HepG2 (cell line): ENCODE data around the gene TULP3. TPM values are rescaled to one million over a fixed set of nuclear protein-coding genes. Genes with fewer than 3 reads are reported as not detected.

Experiments used
- ATF4 ChIP-seq, 2 experiments: fragments of 450-650 bp in 1 of 2; sonication (generic) in 1 of 2; formaldehyde crosslinking; IDR thresholded peaks; 2 replicates each; pipeline versions ENCODE4 v1.5.0 to v1.8.0; 2020 to 2022; ENCODE audit warnings: mild to moderate bottlenecking in 1 of 2, missing genetic modification reagents in 1 of 2
- CSRNP1 ChIP-seq: sonication (generic); formaldehyde crosslinking; IDR thresholded peaks from 2 replicates; pipeline ENCODE4 v1.8.1; 2023; ENCODE audit warnings: mild to moderate bottlenecking, missing genetic modification reagents
- DR1 ChIP-seq: sonication (generic); formaldehyde crosslinking; IDR thresholded peaks from 2 replicates; pipeline ENCODE4 v1.8.0; 2021; ENCODE audit warnings: mild to moderate bottlenecking, missing genetic modification reagents, inconsistent platforms
- IKZF5 ChIP-seq: IDR thresholded peaks from 2 replicates; pipeline ENCODE4 v1.6.1; 2018; ENCODE audit warnings: missing genetic modification reagents, mild to moderate bottlenecking, missing compliant biosample characterization
- KLF12 ChIP-seq: sonication (generic); formaldehyde crosslinking; IDR thresholded peaks from 2 replicates; pipeline ENCODE4 v1.4.0; 2020; ENCODE audit warnings: missing genetic modification reagents, borderline replicate concordance
- MYC ChIP-seq: sonication (generic); formaldehyde crosslinking; IDR thresholded peaks from 2 replicates; pipeline ENCODE4 v1.9.0; 2021; ENCODE audit warnings: missing genetic modification reagents, borderline replicate concordance
- NAIF1 ChIP-seq: sonication (generic); formaldehyde crosslinking; IDR thresholded peaks from 2 replicates; pipeline ENCODE4 v1.5.0; 2020; ENCODE audit warnings: mild to moderate bottlenecking, missing genetic modification reagents, borderline replicate concordance
- PCBP2 ChIP-seq: fragments of 200-400 bp; formaldehyde crosslinking; optimal IDR thresholded peaks from 2 replicates; pipeline ENCODE3; 2018; ENCODE audit warnings: low read length, low read depth; ENCODE audit not compliant: poor library complexity, severe bottlenecking
- RBM22 ChIP-seq: fragments of 200-400 bp; formaldehyde crosslinking; optimal IDR thresholded peaks from 2 replicates; pipeline ENCODE3; 2017; ENCODE audit warnings: mild to moderate bottlenecking, low read length, moderate library complexity
- SOX6 ChIP-seq, 2 experiments: fragments of 450-650 bp in 1 of 2; sonication (generic) in 1 of 2; formaldehyde crosslinking in 1 of 2; IDR thresholded peaks; 2 replicates each; pipeline versions ENCODE4 v1.4.0 to v1.6.1; 2017 to 2020; ENCODE audit warnings: antibody characterized with exemption in 1 of 2, mild to moderate bottlenecking in 1 of 2, missing genetic modification reagents in 1 of 2
- ZBTB14 ChIP-seq: sonication (generic); formaldehyde crosslinking; IDR thresholded peaks from 2 replicates; pipeline ENCODE4 v1.4.0; 2020; ENCODE audit warnings: missing genetic modification reagents
- ZMYM2 ChIP-seq: sonication (generic); formaldehyde crosslinking; IDR thresholded peaks from 2 replicates; pipeline ENCODE4 v1.8.0; 2022; ENCODE audit warnings: mild to moderate bottlenecking, missing genetic modification reagents
- ZNF282 ChIP-seq: fragments of 450-650 bp; IDR thresholded peaks from 2 replicates; pipeline ENCODE4 v1.6.1; 2018; ENCODE audit not compliant: partially characterized antibody
- ZNF343 ChIP-seq: sonication (generic); formaldehyde crosslinking; IDR thresholded peaks from 2 replicates; pipeline ENCODE4 v1.4.0; 2020; ENCODE audit warnings: mild to moderate bottlenecking, missing genetic modification reagents
- ZNF687 ChIP-seq: sonication (generic); formaldehyde crosslinking; IDR thresholded peaks from 2 replicates; pipeline ENCODE4 v1.5.1; 2020; ENCODE audit warnings: mild to moderate bottlenecking, missing genetic modification reagents, moderate library complexity
- ZNF720 ChIP-seq: sonication (generic); formaldehyde crosslinking; IDR thresholded peaks from 2 replicates; pipeline ENCODE4 v1.4.0; 2020; ENCODE audit warnings: missing genetic modification reagents
- ZNF839 ChIP-seq: sonication (generic); formaldehyde crosslinking; IDR thresholded peaks from 2 replicates; pipeline ENCODE4 v1.4.0; 2020; ENCODE audit warnings: missing genetic modification reagents, mild to moderate bottlenecking, borderline replicate concordance
- polyA plus RNA-seq, 8 experiments: library from polyadenylated mRNA; depleted of rRNA in 3 of 8; stranded (reverse) in 7 of 8; unstranded in 1 of 8; fragments of >200 nt; fragmentation: Illumina TruSeq in 4 of 8; extraction: Trizol in 4 of 8; gene quantifications; 2 replicates each; pipeline versions ENCODE4 v1.2.1 to v1.2.3, GENCODE V29; 2011 to 2016; ENCODE audit warnings: low read depth in 4 of 8, missing spikeins in 1 of 8, mixed read lengths in 1 of 8; ENCODE audit not compliant: insufficient read depth in 1 of 8
- total RNA-seq, 5 experiments: library from RNA; depleted of rRNA; stranded (reverse); fragments of >200 nt; fragmentation: Illumina TruSeq; extraction: Trizol; gene quantifications; 2 replicates each; pipeline ENCODE4 v1.2.3, GENCODE V29; 2016; ENCODE audit warnings: low read depth in 1 of 5
- TF ChIP-seq, protein P1 (sequence below): sonication (generic); formaldehyde crosslinking; IDR thresholded peaks from 2 replicates; pipeline ENCODE4 v1.8.0; 2022; ENCODE audit warnings: missing genetic modification reagents, mild to moderate bottlenecking, inconsistent platforms, borderline replicate concordance

TULP3 gene
- total and polyA plus RNA-seq, 2 of the 13 experiments (the other 11 are each of a cell fraction or from before 2014, with no cell fraction given), result 11.2 to 13.2 TPM

GRCh38 chr12:2876431-2877046 is 14.2 kb upstream of the TULP3 start (continued):
- TF ChIP-seq ZNF687 (CRISPR knock-in tag), result peak; percentile 62
- no peak for TF ChIP-seq RBM22
- TF ChIP-seq ZMYM2 (CRISPR knock-in tag), result no peak
- TF ChIP-seq MYC (CRISPR knock-in tag), result 0 out of 2 replicates have a peak, but pooled peaks have one; percentile 7
- no peak for TF ChIP-seq ZNF720
- TF ChIP-seq CSRNP1 (CRISPR knock-in tag), result no peak
- TF ChIP-seq ZNF343 (CRISPR knock-in tag), result no peak
- no peak for TF ChIP-seq PCBP2
- TF ChIP-seq ZNF282, result no peak
- TF ChIP-seq ZBTB14, result no peak
- TF ChIP-seq DR1 (CRISPR knock-in tag), result no peak
- TF ChIP-seq NAIF1 (CRISPR knock-in tag), result no peak
- TF ChIP-seq ATF4 (CRISPR knock-in tag; IDR thresholded peaks at IDR 0.05), result no peak
- no peak for TF ChIP-seq KLF12 (CRISPR knock-in tag)
- no peak for TF ChIP-seq ZNF839 (CRISPR knock-in tag)
- TF ChIP-seq SOX6 (IDR thresholded peaks at IDR 0.05), result no peak
- no peak for TF ChIP-seq SOX6 (CRISPR knock-in tag; IDR thresholded peaks at IDR 0.05)
- TF ChIP-seq, protein P1, sequence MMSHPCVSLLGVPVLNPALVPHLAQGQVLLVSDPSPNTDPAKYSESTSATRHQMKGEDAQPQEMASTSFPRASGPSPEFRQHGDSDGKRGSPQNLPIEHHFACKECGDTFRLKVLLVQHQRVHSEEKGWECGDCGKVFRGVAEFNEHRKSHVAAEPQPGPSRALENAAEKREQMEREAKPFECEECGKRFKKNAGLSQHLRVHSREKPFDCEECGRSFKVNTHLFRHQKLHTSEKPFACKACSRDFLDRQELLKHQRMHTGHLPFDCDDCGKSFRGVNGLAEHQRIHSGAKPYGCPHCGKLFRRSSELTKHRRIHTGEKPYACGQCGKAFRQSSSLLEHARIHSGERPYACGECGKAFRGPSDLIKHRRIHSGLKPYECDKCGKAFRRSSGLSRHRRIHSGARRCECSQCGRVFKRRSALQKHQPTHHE (CRISPR knock-in tag), result no peak
- TF ChIP-seq IKZF5 (CRISPR knock-in tag), result no peak
